ENCODE measurements around the gene WDFY1. TPM values are rescaled to one million over a fixed set of nuclear protein-coding genes. Genes with fewer than 3 reads are reported as not detected.

The WDFY1 gene
- total RNA-seq, 2 experiments from 2014 or later: 41.1 to 41.5 TPM

DNA sequence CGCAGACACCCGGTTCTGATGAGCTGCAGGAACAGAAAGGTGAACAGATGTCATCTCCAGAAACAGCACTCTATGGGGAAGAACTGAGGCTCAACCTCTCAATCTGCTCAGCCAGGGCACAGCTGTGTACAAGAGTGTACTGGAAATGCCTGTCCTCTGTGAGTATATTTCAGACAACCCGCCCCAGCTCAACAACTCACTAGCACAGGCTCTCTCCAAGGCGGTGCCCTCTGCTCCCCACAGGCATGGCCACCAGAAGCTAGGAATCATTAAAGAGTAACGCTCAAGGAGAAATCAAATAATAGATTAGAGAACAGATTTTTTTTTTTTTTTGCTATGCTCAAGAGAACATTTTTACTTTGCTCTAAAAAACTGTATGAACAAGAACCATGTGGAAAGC, 43.8 kb downstream of the WDFY1 start:
- no peak overlapping the region for H3K27ac Mint-ChIP-seq

DNA sequence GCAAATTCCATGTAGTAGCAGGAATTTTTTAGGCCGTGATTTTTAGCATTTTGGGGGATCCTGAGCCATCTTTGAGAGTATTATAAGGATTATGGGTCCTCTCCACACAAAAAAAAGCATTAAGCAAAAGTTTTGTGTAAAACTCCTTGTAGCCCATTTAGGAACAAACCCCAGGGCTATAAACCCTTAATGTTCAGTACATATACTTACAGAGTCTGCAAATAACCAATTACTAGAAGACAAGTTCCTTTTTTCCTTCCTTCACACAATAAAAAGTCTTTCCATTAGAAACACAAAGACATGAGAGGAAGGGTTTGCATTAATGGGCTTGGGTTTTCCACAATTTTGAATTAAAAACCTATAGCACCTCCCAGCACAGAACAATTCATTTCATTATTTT, 44.6 kb downstream of the WDFY1 start:
- ATAC-seq (ENCODE audit: poor library complexity): no peak
- Histone ChIP-seq H3K27ac (ENCODE audit: low read depth in 1 of 2, low read length in 2 of 2) (no peak overlapping the region), H3K36me3 (ENCODE audit: insufficient read depth, low read length) (peaks cover 52% of the 10 kb centered on the region), H3K27me3 (ENCODE audit: control insufficient read depth in 1 of 2, insufficient read depth in 2 of 2, low read length in 2 of 2) (no peaks in the 10 kb centered on the region), H3K9me3 (ENCODE audit: control insufficient read depth in 1 of 2, insufficient read depth in 1 of 2, low read length in 2 of 2) (no peaks in the 10 kb centered on the region), H3K4me1 (ENCODE audit: insufficient read depth, low read length) (peaks cover 2% of the 10 kb centered on the region), H3K4me3 (ENCODE audit: low read length) (no peak overlapping the region)
- POLR2A ChIA-PET: no interaction called here
- no peaks in the 10 kb centered on the region for H3K9me3 Mint-ChIP-seq
- TF ChIP-seq, protein P1, sequence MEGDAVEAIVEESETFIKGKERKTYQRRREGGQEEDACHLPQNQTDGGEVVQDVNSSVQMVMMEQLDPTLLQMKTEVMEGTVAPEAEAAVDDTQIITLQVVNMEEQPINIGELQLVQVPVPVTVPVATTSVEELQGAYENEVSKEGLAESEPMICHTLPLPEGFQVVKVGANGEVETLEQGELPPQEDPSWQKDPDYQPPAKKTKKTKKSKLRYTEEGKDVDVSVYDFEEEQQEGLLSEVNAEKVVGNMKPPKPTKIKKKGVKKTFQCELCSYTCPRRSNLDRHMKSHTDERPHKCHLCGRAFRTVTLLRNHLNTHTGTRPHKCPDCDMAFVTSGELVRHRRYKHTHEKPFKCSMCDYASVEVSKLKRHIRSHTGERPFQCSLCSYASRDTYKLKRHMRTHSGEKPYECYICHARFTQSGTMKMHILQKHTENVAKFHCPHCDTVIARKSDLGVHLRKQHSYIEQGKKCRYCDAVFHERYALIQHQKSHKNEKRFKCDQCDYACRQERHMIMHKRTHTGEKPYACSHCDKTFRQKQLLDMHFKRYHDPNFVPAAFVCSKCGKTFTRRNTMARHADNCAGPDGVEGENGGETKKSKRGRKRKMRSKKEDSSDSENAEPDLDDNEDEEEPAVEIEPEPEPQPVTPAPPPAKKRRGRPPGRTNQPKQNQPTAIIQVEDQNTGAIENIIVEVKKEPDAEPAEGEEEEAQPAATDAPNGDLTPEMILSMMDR (IDR thresholded peaks at IDR 0.05): no peak
- peaks cover 72% of the 10 kb centered on the region for H3K36me3 Mint-ChIP-seq (ENCODE audit: low read depth)
- CTCF ChIA-PET: no interaction called here
- H3K27me3 Mint-ChIP-seq: no peaks in the 10 kb centered on the region
- DNase-seq: no peak
- intact Hi-C loops (cut with DNase I, micrococcal nuclease): no loop called here
- H3K27ac Mint-ChIP-seq: no peak overlapping the region
- no peaks in the 10 kb centered on the region for H3K4me1 Mint-ChIP-seq (ENCODE audit: low read depth)
- no peak overlapping the region for H3K4me3 Mint-ChIP-seq

More for the DNA sequence above, 43.8 kb downstream of the WDFY1 start:
- peaks cover 2% of the 10 kb centered on the region for H3K4me1 ChIP-seq (ENCODE audit: insufficient read depth, low read length)
- intact Hi-C loops (cut with DNase I, micrococcal nuclease): no loop called here
- Mint-ChIP-seq H3K9me3 (no peaks in the 10 kb centered on the region), H3K4me1 (ENCODE audit: low read depth) (no peaks in the 10 kb centered on the region), H3K36me3 (ENCODE audit: low read depth) (peaks cover 76% of the 10 kb centered on the region), H3K4me3 (no peak overlapping the region), H3K27me3 (no peaks in the 10 kb centered on the region)
- POLR2A ChIA-PET: no interaction called here
- no peak overlapping the region for H3K27ac ChIP-seq (ENCODE audit: low read depth in 1 of 2, low read length in 2 of 2)
- H3K4me3 ChIP-seq (ENCODE audit: low read length): no peak overlapping the region
- ATAC-seq (ENCODE audit: poor library complexity) (no peak), DNase-seq (no peak)
- H3K36me3 ChIP-seq (ENCODE audit: insufficient read depth, low read length): peaks cover 54% of the 10 kb centered on the region
- H3K27me3 ChIP-seq (ENCODE audit: control insufficient read depth in 1 of 2, insufficient read depth in 2 of 2, low read length in 2 of 2): no peaks in the 10 kb centered on the region
- TF ChIP-seq, protein P1 (IDR thresholded peaks at IDR 0.05): no peak
- CTCF ChIA-PET: no interaction called here
- H3K9me3 ChIP-seq (ENCODE audit: control insufficient read depth in 1 of 2, insufficient read depth in 1 of 2, low read length in 2 of 2): no peaks in the 10 kb centered on the region

DNA sequence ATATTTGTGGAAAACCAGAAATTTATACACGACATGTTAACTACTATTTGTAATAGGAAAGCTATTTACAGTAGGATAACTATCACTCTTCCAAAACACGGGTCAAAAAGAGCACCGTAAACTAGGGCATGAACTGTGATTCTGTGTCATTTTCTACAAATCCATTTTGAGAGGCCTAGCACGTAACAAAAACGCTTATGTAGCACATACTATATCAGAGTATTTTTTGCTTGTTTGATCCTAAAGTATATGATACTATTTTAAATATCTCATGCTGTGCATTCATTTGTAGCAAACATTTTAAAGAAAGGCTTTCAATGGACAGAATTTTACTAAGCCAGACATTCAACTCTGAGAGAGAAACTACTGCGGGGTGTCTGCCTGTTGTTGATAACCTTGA, 45.1 kb downstream of the WDFY1 start:
- Mint-ChIP-seq H3K4me1 (ENCODE audit: low read depth) (no peaks in the 10 kb centered on the region), H3K27ac (no peak overlapping the region), H3K36me3 (ENCODE audit: low read depth) (peaks cover 72% of the 10 kb centered on the region), H3K9me3 (no peaks in the 10 kb centered on the region), H3K27me3 (no peaks in the 10 kb centered on the region), H3K4me3 (no peak overlapping the region)
- Histone ChIP-seq H3K27me3 (ENCODE audit: control insufficient read depth in 1 of 2, insufficient read depth in 2 of 2, low read length in 2 of 2) (no peaks in the 10 kb centered on the region), H3K9me3 (ENCODE audit: control insufficient read depth in 1 of 2, insufficient read depth in 1 of 2, low read length in 2 of 2) (no peaks in the 10 kb centered on the region), H3K36me3 (ENCODE audit: insufficient read depth, low read length) (peaks cover 53% of the 10 kb centered on the region), H3K27ac (ENCODE audit: low read depth in 1 of 2, low read length in 2 of 2) (no peak overlapping the region), H3K4me1 (ENCODE audit: insufficient read depth, low read length) (peaks cover 2% of the 10 kb centered on the region), H3K4me3 (ENCODE audit: low read length) (no peak overlapping the region)
- DNase-seq (no peak), ATAC-seq (ENCODE audit: poor library complexity) (no peak)
- intact Hi-C loops (cut with DNase I, micrococcal nuclease): no loop called here
- ChIA-PET CTCF (no interaction called here), POLR2A (no interaction called here)
- TF ChIP-seq, protein P1 (IDR thresholded peaks at IDR 0.05): no peak

Data from CD4-positive, alpha-beta T cell (primary cell).